Measurements from ENCODE around the gene PDE3B. TPM values are rescaled to one million over a fixed set of nuclear protein-coding genes. Genes with fewer than 3 reads are reported as not detected.
"Not testable (repeated sequence)": the region's sequence is repeated elsewhere in the genome, so short reads cannot be mapped to it uniquely, and the experiment has no call there.

The PDE3B gene
- total and polyA plus RNA-seq, 10 donors, result 1.7 to 78.7 (median 20.8) TPM

DNA sequence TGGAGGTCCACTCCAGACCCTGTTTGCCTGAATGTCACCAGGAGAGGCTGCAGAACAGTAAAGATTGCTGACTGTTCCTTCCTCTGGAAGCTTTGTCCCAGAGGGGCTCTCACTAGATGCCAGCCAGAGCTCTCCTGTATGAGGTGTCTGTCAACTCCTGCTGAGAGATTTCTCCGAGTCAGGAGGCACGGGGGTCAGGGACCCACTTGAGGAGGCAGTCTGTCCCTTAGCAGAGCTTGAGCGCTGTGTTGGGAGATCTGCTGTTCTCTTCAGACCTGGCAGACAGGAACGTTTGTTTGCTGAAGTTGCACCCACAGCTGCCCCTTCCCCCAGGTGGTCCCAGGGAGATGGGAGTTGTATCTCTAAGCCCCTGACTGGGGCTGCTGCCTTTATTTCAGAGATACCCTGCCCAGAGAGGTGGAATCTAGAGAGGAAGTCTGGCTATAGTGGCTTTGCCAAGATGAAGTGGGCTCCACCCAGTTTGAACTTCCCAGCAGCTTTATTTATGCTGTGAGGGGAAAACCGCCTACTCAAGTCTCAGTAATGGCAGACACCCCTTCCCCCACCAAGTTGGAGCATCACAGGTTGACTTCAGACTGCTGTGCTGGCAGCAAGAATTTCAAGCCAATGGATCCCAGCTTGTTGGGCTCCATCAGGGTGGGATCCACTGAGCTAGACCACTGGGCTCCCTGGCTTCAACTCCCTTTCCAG is 99.4 kb downstream of the PDE3B start:
- H3K4me3 ChIP-seq, result no peak overlapping the region
- H3K9me3 ChIP-seq, result peaks cover 0 to 11% (median 3%) of the 10 kb centered on the region in 8 donors
- H3K27ac ChIP-seq, result no peak overlapping the region
- DNase-seq, result no peak
- intact Hi-C loops (cut with DNase I; ENCODE audit: low total_unique reads), result no loop called here
- no peaks in the 10 kb centered on the region for H3K36me3 ChIP-seq
- H3K4me1 ChIP-seq, result peaks cover 0 to 8% (median 0%) of the 10 kb centered on the region in 6 donors
- 51 to 77% (median 63%) methylated on average over 3 to 5 of the region's 5 CpGs for WGBS, 5 donors
- TF ChIP-seq POLR2A (IDR thresholded peaks at IDR 0.05) (no peak), POLR2AphosphoS5 (IDR thresholded peaks at IDR 0.05) (no peak), CTCF (IDR thresholded peaks at IDR 0.05 in 8 of 11, conservative IDR thresholded peaks at IDR 0.05 in 3 of 11) (no peak)
- H3K27me3 ChIP-seq (replicated peaks in 1 of 7), result no peaks in the 10 kb centered on the region

DNA sequence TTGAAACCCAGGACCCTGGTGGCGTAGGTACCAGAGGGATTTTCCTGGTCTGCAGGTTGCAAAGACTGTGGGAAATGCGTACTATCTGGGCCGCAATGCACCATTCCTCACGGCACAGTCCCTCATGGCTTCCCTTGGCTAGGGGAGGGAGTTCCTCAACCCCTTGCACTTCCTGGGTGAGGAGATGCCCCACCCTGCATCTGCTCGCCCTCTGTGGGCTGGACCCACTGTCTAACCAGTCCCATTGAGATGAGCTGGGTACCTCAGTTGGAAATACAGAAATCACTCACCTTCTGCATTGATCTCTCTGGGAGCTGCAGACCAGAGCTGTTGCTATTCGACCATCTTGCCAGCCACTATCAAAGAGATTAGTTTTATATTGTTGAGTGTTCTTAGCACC is 100.1 kb downstream of the PDE3B start:
- H3K9me3 ChIP-seq; H3K27me3 ChIP-seq (replicated peaks in 1 of 7); H3K36me3 ChIP-seq; H3K4me1 ChIP-seq; H3K27ac ChIP-seq; H3K4me3 ChIP-seq; intact Hi-C loops (cut with DNase I; ENCODE audit: low total_unique reads); DNase-seq: not testable (repeated sequence)
- WGBS, 5 donors, result 77 to 91% (median 88%) methylated on average over 5 to 6 of the region's 6 CpGs

DNA sequence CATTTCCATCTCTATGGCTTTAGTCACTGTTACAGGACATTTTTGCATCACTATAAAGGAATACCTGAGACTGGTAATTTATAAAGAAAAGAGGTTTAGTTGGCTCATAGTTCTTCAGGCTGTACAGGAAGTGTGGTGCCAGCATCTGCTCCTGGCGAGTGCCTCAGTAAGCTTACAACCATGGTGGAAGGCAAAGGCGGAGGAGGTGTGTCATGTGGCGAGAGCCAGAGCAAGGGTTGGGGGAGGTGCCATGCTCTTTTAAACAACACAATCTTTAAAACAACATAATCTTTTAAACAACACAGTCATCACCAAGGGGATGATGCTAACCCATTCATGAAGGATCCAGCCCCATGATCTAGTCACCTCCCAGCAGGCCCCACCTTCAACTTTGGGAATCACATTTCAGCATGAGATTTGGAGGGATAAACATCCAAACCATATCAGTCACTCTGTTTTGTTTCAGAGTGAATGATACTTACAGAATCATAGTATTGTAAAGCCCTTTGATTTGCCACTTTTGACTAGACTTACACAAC is 103.3 kb downstream of the PDE3B start:
- TF ChIP-seq POLR2AphosphoS5 (IDR thresholded peaks at IDR 0.05) (no peak), POLR2A (IDR thresholded peaks at IDR 0.05) (no peak)
- no peak overlapping the region for H3K27ac ChIP-seq
- H3K4me1 ChIP-seq, result peaks cover 0 to 8% (median 4%) of the 10 kb centered on the region in 6 donors
- no peaks in the 10 kb centered on the region for H3K36me3 ChIP-seq
- DNase-seq, result no peak
- intact Hi-C loops (cut with DNase I; ENCODE audit: low total_unique reads), result no loop called here
- H3K4me3 ChIP-seq, result no peak overlapping the region
- WGBS, 5 donors, result 85 to 93% (median 88%) methylated on average over 3 of the region's 3 CpGs
- H3K9me3 ChIP-seq, result no peaks in the 10 kb centered on the region
- no peaks in the 10 kb centered on the region for H3K27me3 ChIP-seq (replicated peaks in 1 of 7)

DNA sequence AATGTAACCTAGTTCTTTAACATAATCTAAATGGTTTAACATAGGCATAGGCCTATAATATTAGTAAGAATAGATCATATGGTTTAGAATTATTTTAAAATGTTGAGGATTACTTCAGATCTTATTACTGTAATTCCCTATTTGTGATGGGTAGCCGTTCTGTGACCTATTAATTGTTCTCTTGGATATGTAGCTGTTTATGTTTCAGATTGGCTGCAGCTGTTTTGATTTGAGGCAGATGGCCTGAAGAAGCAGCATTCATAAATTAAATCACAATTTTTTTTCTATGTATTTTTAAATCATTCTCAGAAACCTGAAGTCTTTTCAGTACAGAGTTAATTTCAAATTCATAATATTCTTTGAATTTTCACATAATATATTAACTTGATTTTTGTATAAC is 104.5 kb downstream of the PDE3B start:
- H3K4me3 ChIP-seq, result no peak overlapping the region
- H3K36me3 ChIP-seq, result no peaks in the 10 kb centered on the region
- H3K27me3 ChIP-seq (replicated peaks in 1 of 7), result no peaks in the 10 kb centered on the region
- H3K27ac ChIP-seq, result no peak overlapping the region
- H3K9me3 ChIP-seq, result no peaks in the 10 kb centered on the region
- no peak for TF ChIP-seq POLR2AphosphoS5 (IDR thresholded peaks at IDR 0.05)
- no peak for TF ChIP-seq POLR2A (IDR thresholded peaks at IDR 0.05)
- TF ChIP-seq CTCF (IDR thresholded peaks at IDR 0.05 in 8 of 11, conservative IDR thresholded peaks at IDR 0.05 in 3 of 11), result no peak
- no peak for DNase-seq
- intact Hi-C loops (cut with DNase I; ENCODE audit: low total_unique reads), result no loop called here
- peaks cover 0 to 12% (median 4%) of the 10 kb centered on the region in 6 donors for H3K4me1 ChIP-seq
- WGBS, 5 donors, result 70 to 88% (median 82%) methylated on average over 1 of the region's 1 CpG

DNA sequence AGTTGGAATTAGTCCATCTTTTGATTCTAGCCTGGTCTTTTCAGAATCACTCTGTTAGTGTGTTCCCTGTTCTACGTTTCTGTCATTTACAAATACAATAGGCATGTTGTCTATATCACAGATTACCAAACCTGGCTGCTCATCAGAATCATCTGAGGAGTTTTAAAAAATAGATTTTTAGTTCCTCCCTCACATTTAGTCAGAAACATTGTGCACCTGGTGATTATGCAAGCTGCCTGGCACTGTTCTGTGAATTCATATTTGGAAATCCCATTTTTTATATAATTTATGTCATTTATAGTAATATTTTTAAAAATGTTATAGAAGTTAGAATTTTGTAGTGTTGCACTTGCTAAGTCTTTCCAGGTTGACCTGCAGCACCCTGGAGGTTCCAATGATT is 107.3 kb downstream of the PDE3B start:
- no peaks in the 10 kb centered on the region for H3K9me3 ChIP-seq
- DNase-seq, result no peak
- no peaks in the 10 kb centered on the region for H3K27me3 ChIP-seq (replicated peaks in 1 of 7)
- H3K36me3 ChIP-seq, result no peaks in the 10 kb centered on the region
- intact Hi-C loops (cut with DNase I; ENCODE audit: low total_unique reads), result no loop called here
- peaks cover 0 to 12% (median 0%) of the 10 kb centered on the region in 6 donors for H3K4me1 ChIP-seq
- TF ChIP-seq POLR2AphosphoS5 (IDR thresholded peaks at IDR 0.05) (no peak), CTCF (IDR thresholded peaks at IDR 0.05 in 8 of 11, conservative IDR thresholded peaks at IDR 0.05 in 3 of 11) (no peak), POLR2A (IDR thresholded peaks at IDR 0.05) (no peak)
- H3K27ac ChIP-seq, result no peak overlapping the region
- no peak overlapping the region for H3K4me3 ChIP-seq
- 69 to 86% (median 83%) methylated on average over 1 of the region's 1 CpG for WGBS, 5 donors
